ENCODE results near the gene CHRNA4.

The CHRNA4 gene

GRCh38 chr20:63362436-63363009, 1.4 kb upstream of the CHRNA4 start:
- DNase-seq, result no peak

- no peak for DNase-seq
Observed at GRCh38 chr20:63361519-63362435, 628 bp upstream of the CHRNA4 start.

GRCh38 chr20:63359937-63360849, 956 bp downstream of the CHRNA4 start:
- DNase-seq, result no peak

DNA sequence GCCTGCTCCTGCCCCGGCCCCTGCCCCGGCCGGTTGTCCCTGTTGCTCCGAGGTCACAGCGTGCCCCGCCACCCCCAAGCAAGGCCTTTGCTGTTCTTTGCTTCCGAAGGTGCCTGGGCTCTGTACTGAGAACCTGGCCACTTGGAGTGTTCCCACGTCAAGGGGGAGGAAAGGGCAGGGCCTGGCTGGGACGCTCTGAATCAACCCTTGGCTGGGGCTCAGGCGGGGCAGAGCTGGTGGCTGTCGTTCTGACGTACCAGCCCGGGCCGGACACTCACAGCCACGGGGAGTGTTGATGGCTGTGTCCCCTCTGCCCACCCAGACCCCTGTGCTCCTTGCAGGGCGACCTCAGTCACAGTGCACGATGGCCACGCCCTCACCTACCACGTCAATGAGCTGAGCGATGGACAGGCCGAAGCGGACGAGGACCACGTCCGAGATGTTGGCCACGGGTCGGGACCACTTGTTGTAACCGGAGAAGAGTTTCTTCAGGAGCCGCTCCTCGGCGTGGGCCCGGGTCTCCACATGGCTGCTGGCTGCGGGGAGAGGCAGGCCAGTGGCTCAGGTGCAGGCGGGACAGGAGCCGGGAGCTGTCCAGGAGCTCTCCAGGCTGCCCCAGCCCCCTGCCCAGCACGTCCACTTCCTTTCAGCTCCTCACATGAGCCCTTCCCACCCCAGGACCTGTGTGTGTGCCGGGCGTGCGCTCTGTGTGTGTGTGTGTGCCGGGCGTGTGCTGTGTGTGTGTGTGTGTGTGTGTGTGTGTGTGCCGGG, 1.8 kb downstream of the CHRNA4 start:
- DNase-seq, result no peak

- no peak for DNase-seq
Observed at GRCh38 chr20:63357921-63358905, 2.9 kb downstream of the CHRNA4 start.

- no peak for DNase-seq
Observed at GRCh38 chr20:63356931-63357879, 3.9 kb downstream of the CHRNA4 start.

- DNase-seq, result no peak
Observed at GRCh38 chr20:63356511-63356910, 4.6 kb downstream of the CHRNA4 start.

DNA sequence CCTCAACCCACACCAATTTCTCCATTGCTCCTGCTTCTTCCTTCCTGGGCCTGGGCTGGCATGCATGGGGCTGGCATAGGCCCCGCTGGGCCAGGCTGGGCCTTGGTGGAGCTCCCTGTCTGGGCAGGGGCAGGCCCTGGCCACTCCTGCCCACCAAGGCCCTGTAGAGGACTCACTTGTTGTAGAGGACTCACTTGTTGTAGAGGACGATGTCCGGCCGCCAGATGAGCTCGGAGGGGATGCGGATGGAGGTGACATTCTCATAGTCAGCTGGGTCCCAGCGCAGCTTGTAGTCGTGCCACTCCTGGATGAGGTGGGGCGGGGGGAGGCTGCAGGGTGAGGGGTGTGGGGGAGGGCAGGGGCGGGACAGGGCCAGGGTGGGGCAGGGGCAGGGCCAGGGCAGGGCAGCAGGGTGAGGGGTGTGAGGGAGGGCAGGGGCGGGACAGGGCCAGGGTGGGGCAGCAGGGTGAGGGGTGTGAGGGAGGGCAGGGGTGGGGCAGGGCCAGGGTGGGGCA, 5.3 kb downstream of the CHRNA4 start:
- DNase-seq, result no peak

- DNase-seq, result no peak
Observed at GRCh38 chr20:63354636-63355350, 6.4 kb downstream of the CHRNA4 start.

DNA sequence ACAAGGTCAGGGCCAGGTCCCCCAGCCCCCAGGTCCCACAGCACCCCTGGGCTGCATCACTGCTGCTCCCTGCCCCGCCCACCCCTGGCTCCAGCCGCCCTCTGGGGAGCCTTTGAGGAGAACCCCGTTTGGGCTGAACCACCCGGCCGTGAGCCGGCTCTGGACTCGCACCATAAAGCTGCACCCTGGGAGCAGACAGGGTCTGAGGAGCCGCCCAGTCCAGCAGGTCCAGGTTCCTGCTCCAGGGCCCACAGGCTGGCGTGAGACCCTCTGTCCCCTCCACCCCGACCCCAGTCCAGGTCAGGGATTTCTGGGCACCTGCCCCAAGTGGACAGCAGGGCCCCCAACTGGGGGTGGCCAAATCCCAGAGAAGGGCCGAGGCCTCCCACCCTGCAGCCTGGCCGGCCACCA, 8.3 kb downstream of the CHRNA4 start:
- DNase-seq, result no peak

DNA sequence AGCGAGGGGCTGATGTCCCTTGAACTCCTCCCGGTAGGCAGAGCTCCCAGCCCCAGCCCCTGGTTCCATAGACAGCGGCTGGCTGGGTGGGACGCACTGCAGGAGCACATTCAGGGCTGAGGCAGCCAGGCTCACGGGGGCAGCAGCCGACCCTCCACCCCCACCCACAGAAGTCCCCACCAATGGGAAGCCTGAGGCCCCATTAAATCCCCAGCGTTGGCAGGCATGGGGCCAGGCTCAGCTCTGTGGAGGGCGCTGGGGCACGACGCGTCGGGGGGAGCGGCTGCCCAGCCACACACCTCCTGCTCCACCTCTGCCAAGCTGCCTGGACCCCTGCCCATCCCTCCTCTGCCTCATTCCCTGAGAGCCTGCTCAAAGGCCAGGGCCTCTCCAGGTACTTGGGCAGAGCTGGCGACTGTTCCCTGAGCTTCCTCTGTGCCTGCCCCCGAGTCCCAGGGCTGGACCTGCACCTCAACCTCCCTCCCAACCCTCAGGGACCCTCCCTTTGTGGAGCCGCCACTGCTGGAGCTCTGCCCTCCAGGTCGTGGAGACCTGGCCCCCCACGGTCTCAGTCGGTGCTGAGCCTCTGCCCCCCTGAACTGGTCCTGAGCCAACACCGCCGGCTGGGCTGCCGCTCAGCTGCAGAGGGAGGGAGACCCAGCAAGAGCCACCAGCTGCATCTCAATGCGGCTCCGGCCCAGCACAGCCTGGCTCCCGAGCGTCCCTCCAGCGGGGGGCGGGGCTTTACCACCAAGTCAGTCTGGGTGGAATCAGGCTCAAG, 9.1 kb downstream of the CHRNA4 start:
- no peak for DNase-seq

GRCh38 chr20:63351326-63351700, 9.8 kb downstream of the CHRNA4 start:
- no peak for DNase-seq

GRCh38 chr20:63350597-63351325, 10.4 kb downstream of the CHRNA4 start:
- no peak for DNase-seq

- no peak for DNase-seq
Observed at GRCh38 chr20:63350196-63350595, 11.0 kb downstream of the CHRNA4 start.

GRCh38 chr20:63349516-63349895, 11.6 kb downstream of the CHRNA4 start:
- DNase-seq, result no peak

DNA sequence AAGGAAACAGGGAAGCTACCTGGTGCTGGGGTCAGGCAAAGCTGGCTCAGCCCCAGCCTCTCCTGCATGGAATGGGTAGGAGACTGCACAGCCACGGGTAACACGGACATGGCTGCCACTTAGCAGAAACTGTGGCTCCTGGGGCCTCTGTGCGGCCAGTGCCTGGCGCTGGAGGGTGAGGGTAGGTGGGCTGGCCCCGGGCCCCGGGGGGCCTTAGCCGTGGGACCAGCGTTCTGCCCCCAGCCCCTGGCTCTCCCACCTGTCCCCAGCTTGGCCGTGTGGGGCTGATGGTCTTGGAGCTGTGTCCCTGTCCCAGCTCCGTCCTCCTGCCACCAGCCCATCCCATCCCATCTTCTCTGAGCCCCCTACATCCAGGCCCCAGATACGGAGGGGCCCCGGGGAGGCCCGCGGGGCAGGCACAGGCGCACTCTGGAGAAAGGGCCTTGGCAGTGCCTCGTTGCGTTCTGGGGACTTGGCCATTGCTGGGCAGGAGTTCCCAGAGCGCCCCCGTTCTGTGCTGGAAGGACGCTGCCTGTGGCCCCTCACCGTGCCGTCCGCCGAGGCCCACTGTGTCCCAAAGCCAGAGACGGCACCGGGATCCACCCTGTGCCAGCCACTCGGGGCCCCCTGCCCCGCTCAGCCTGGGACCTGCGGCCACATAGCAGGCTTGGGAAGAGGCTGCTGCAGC, 12.2 kb downstream of the CHRNA4 start:
- no peak for DNase-seq

Data from inflammatory macrophage (primary cell).